Activated naive CD4-positive, alpha-beta T cell treated with anti-CD3 and anti-CD28 coated beads, Interleukin-2, amount 50 U/mL, for 24 hours (primary cell): ENCODE results near the gene PITPNC1.
"Not testable (repeated sequence)": the region's sequence is repeated elsewhere in the genome, so short reads cannot be mapped to it uniquely, and the experiment has no call there.

Source experiments
- H3K27ac Mint-ChIP-seq: one replicate; pipeline ENCODE4 v1.8.0; 2021; ENCODE audit warnings: mild to moderate bottlenecking, mixed read lengths
- H3K27me3 Mint-ChIP-seq: one replicate; pipeline ENCODE4 v1.8.0; 2021; ENCODE audit warnings: mixed read lengths
- H3K36me3 Mint-ChIP-seq: one replicate; pipeline ENCODE4 v1.8.0; 2021; ENCODE audit warnings: mixed read lengths
- H3K4me1 Mint-ChIP-seq: one replicate; pipeline ENCODE4 v1.8.0; 2021; ENCODE audit warnings: mixed read lengths
- H3K4me3 Mint-ChIP-seq: one replicate; pipeline ENCODE4 v1.8.0; 2021; ENCODE audit warnings: mild to moderate bottlenecking, mixed read lengths
- H3K9me3 Mint-ChIP-seq: one replicate; pipeline ENCODE4 v1.8.0; 2021; ENCODE audit warnings: mixed read lengths

The PITPNC1 gene

GRCh38 chr17:67489273-67489672, 112.2 kb downstream of the PITPNC1 start:
- H3K36me3 Mint-ChIP-seq: peaks cover 4% of the 10 kb centered on the region
- no peaks in the 10 kb centered on the region for H3K9me3 Mint-ChIP-seq
- no peak overlapping the region for H3K4me3 Mint-ChIP-seq
- peak overlapping the region; percentile 83 for H3K27ac Mint-ChIP-seq
- H3K4me1 Mint-ChIP-seq: peaks cover 91% of the 10 kb centered on the region
- no peaks in the 10 kb centered on the region for H3K27me3 Mint-ChIP-seq

- peaks cover 85% of the 10 kb centered on the region for H3K4me1 Mint-ChIP-seq
- no peak overlapping the region for H3K4me3 Mint-ChIP-seq
- no peaks in the 10 kb centered on the region for H3K9me3 Mint-ChIP-seq
- H3K27me3 Mint-ChIP-seq: no peaks in the 10 kb centered on the region
- peaks cover 7% of the 10 kb centered on the region for H3K36me3 Mint-ChIP-seq
- no peak overlapping the region for H3K27ac Mint-ChIP-seq
Measured at GRCh38 chr17:67490471-67490870, 113.4 kb downstream of the PITPNC1 start.

- H3K4me3 Mint-ChIP-seq: no peak overlapping the region
Measured at GRCh38 chr17:67491009-67491680, 114.1 kb downstream of the PITPNC1 start.

GRCh38 chr17:67491681-67492024, 114.6 kb downstream of the PITPNC1 start:
- Mint-ChIP-seq H3K27me3 (no peaks in the 10 kb centered on the region), H3K4me3 (no peak overlapping the region), H3K36me3 (peaks cover 11% of the 10 kb centered on the region), H3K9me3 (no peaks in the 10 kb centered on the region), H3K4me1 (peaks cover 85% of the 10 kb centered on the region), H3K27ac (no peak overlapping the region)

More at GRCh38 chr17:67491009-67491680, 114.1 kb downstream of the PITPNC1 start:
- Mint-ChIP-seq H3K4me1 (peaks cover 85% of the 10 kb centered on the region), H3K36me3 (peaks cover 10% of the 10 kb centered on the region), H3K27ac (no peak overlapping the region), H3K9me3 (no peaks in the 10 kb centered on the region), H3K27me3 (no peaks in the 10 kb centered on the region)

- Mint-ChIP-seq H3K4me1 (peaks cover 82% of the 10 kb centered on the region), H3K4me3 (no peak overlapping the region), H3K36me3 (peaks cover 11% of the 10 kb centered on the region), H3K27me3 (no peaks in the 10 kb centered on the region), H3K9me3 (no peaks in the 10 kb centered on the region), H3K27ac (peak overlapping the region; percentile 56)
Measured at GRCh38 chr17:67492251-67492740, 115.2 kb downstream of the PITPNC1 start.

- Mint-ChIP-seq H3K27me3 (no peaks in the 10 kb centered on the region), H3K9me3 (no peaks in the 10 kb centered on the region), H3K4me3 (peak overlapping the region; percentile 37), H3K4me1 (peaks cover 76% of the 10 kb centered on the region), H3K27ac (peak overlapping the region; percentile 36), H3K36me3 (peaks cover 11% of the 10 kb centered on the region)
Measured at GRCh38 chr17:67492824-67493517, 115.9 kb downstream of the PITPNC1 start.

GRCh38 chr17:67493812-67494211, 116.7 kb downstream of the PITPNC1 start:
- peak overlapping the region; percentile 35 for H3K27ac Mint-ChIP-seq
- peaks cover 79% of the 10 kb centered on the region for H3K4me1 Mint-ChIP-seq
- H3K27me3 Mint-ChIP-seq: no peaks in the 10 kb centered on the region
- H3K9me3 Mint-ChIP-seq: no peaks in the 10 kb centered on the region
- H3K36me3 Mint-ChIP-seq: peaks cover 11% of the 10 kb centered on the region
- H3K4me3 Mint-ChIP-seq: no peak overlapping the region

GRCh38 chr17:67495534-67495933, 118.5 kb downstream of the PITPNC1 start:
- H3K4me3 Mint-ChIP-seq, H3K9me3 Mint-ChIP-seq, H3K36me3 Mint-ChIP-seq, H3K27me3 Mint-ChIP-seq: not testable (repeated sequence)
- H3K4me1 Mint-ChIP-seq: peaks cover 77% of the 10 kb centered on the region
- peak overlapping the region; percentile 72 for H3K27ac Mint-ChIP-seq

- Mint-ChIP-seq H3K36me3 (peaks cover 9% of the 10 kb centered on the region), H3K4me3 (no peak overlapping the region), H3K27ac (no peak overlapping the region), H3K4me1 (peaks cover 75% of the 10 kb centered on the region), H3K27me3 (no peaks in the 10 kb centered on the region), H3K9me3 (no peaks in the 10 kb centered on the region)
Measured at GRCh38 chr17:67496286-67496685, 119.2 kb downstream of the PITPNC1 start.

- H3K27me3 Mint-ChIP-seq: no peaks in the 10 kb centered on the region
- no peak overlapping the region for H3K4me3 Mint-ChIP-seq
- peaks cover 4% of the 10 kb centered on the region for H3K9me3 Mint-ChIP-seq
- H3K36me3 Mint-ChIP-seq: peaks cover 18% of the 10 kb centered on the region
- peak overlapping the region; percentile 19 for H3K27ac Mint-ChIP-seq
- peaks cover 78% of the 10 kb centered on the region for H3K4me1 Mint-ChIP-seq
Measured at GRCh38 chr17:67499685-67500084, 122.6 kb downstream of the PITPNC1 start.

GRCh38 chr17:67500261-67500660, 123.2 kb downstream of the PITPNC1 start:
- Mint-ChIP-seq H3K27ac (peak overlapping the region; percentile 19), H3K27me3 (no peaks in the 10 kb centered on the region), H3K4me3 (no peak overlapping the region), H3K36me3 (peaks cover 20% of the 10 kb centered on the region), H3K4me1 (peaks cover 84% of the 10 kb centered on the region), H3K9me3 (peaks cover 4% of the 10 kb centered on the region)

- peaks cover 15% of the 10 kb centered on the region for H3K36me3 Mint-ChIP-seq
- H3K27ac Mint-ChIP-seq: no peak overlapping the region
- no peaks in the 10 kb centered on the region for H3K27me3 Mint-ChIP-seq
- peak overlapping the region; percentile 16 for H3K4me3 Mint-ChIP-seq
- peaks cover 85% of the 10 kb centered on the region for H3K4me1 Mint-ChIP-seq
- peaks cover 4% of the 10 kb centered on the region for H3K9me3 Mint-ChIP-seq
Measured at GRCh38 chr17:67500677-67501300, 123.7 kb downstream of the PITPNC1 start.

GRCh38 chr17:67502151-67502550, 125.1 kb downstream of the PITPNC1 start:
- Mint-ChIP-seq H3K27ac (peak overlapping the region; percentile 90), H3K27me3 (no peaks in the 10 kb centered on the region), H3K4me3 (no peak overlapping the region)

GRCh38 chr17:67503184-67503583, 126.1 kb downstream of the PITPNC1 start:
- Mint-ChIP-seq H3K9me3 (peaks cover 10% of the 10 kb centered on the region), H3K27me3 (no peaks in the 10 kb centered on the region), H3K27ac (peak overlapping the region; percentile 62), H3K4me1 (peaks cover 87% of the 10 kb centered on the region), H3K4me3 (peak overlapping the region; percentile 30), H3K36me3 (peaks cover 19% of the 10 kb centered on the region)

More at GRCh38 chr17:67502151-67502550, 125.1 kb downstream of the PITPNC1 start:
- peaks cover 8% of the 10 kb centered on the region for H3K9me3 Mint-ChIP-seq
- peaks cover 83% of the 10 kb centered on the region for H3K4me1 Mint-ChIP-seq
- H3K36me3 Mint-ChIP-seq: peaks cover 17% of the 10 kb centered on the region

- H3K4me1 Mint-ChIP-seq: peaks cover 86% of the 10 kb centered on the region
- H3K4me3 Mint-ChIP-seq: no peak overlapping the region
- H3K9me3 Mint-ChIP-seq: peaks cover 10% of the 10 kb centered on the region
- peak overlapping the region; percentile 62 for H3K27ac Mint-ChIP-seq
- H3K36me3 Mint-ChIP-seq: peaks cover 21% of the 10 kb centered on the region
- no peaks in the 10 kb centered on the region for H3K27me3 Mint-ChIP-seq
Measured at GRCh38 chr17:67503739-67504138, 126.7 kb downstream of the PITPNC1 start.

- H3K4me3 Mint-ChIP-seq: no peak overlapping the region
- no peaks in the 10 kb centered on the region for H3K27me3 Mint-ChIP-seq
- peaks cover 10% of the 10 kb centered on the region for H3K9me3 Mint-ChIP-seq
- H3K27ac Mint-ChIP-seq: no peak overlapping the region
- peaks cover 82% of the 10 kb centered on the region for H3K4me1 Mint-ChIP-seq
- peaks cover 21% of the 10 kb centered on the region for H3K36me3 Mint-ChIP-seq
Measured at GRCh38 chr17:67504182-67504581, 127.1 kb downstream of the PITPNC1 start.
